DND-41 (cell line): Measurements from ENCODE around the gene GNAZ.

Experiments
- ATAC-seq: fragments of 200-7000 bp; cut with Tn5 transposase; 3 replicates; pipeline ENCODE4 v1.9.1; 2021; ENCODE audit warnings: low read depth; ENCODE audit not compliant: insufficient read depth
- DNase-seq: peaks from one replicate; pipeline ENCODE4 v3.0.0-alpha.2; 2020
- H2AFZ ChIP-seq: 2 replicates; pipeline ENCODE4 v1.6.0; 2012; ENCODE audit warnings: low read depth, low read length
- H3K27ac ChIP-seq: 2 replicates; pipeline ENCODE4 v1.5.1; 2012; ENCODE audit warnings: low read length, inconsistent platforms
- H3K27me3 ChIP-seq: fragments of 200-600 bp; sonication (generic); 2 replicates; pipeline ENCODE4 v1.6.0; 2012; ENCODE audit warnings: low read length, mild to moderate bottlenecking, inconsistent platforms; ENCODE audit not compliant: insufficient read depth, poor library complexity
- H3K36me3 ChIP-seq: 2 replicates; pipeline ENCODE4 v1.5.1; 2012; ENCODE audit warnings: low read length, inconsistent platforms; ENCODE audit not compliant: insufficient read depth
- H3K4me1 ChIP-seq: 2 replicates; pipeline ENCODE4 v1.5.1; 2012; ENCODE audit warnings: mild to moderate bottlenecking, low read length; ENCODE audit not compliant: insufficient read depth
- H3K4me2 ChIP-seq: 2 replicates; pipeline ENCODE4 v1.6.0; 2012; ENCODE audit warnings: mild to moderate bottlenecking, moderate library complexity, low read length, inconsistent platforms; ENCODE audit not compliant: insufficient read depth
- H3K4me3 ChIP-seq, 2 experiments: fragments of 200-600 bp in 1 of 2; shearing (Covaris generic) in 1 of 2; 2 replicates each; pipeline ENCODE4 v1.5.1; 2012 to 2016; ENCODE audit warnings: inconsistent platforms in 2 of 2, low read length in 2 of 2, mild to moderate bottlenecking in 2 of 2, low read depth in 1 of 2, moderate library complexity in 1 of 2
- H3K79me2 ChIP-seq: 2 replicates; pipeline ENCODE4 v1.6.0; 2012; ENCODE audit warnings: low read length, inconsistent platforms; ENCODE audit not compliant: insufficient read depth
- H3K9ac ChIP-seq: 2 replicates; pipeline ENCODE4 v1.6.0; 2012; ENCODE audit warnings: low read depth, mild to moderate bottlenecking, inconsistent platforms, low read length, moderate library complexity
- H3K9me3 ChIP-seq: 2 replicates; pipeline ENCODE4 v1.5.1; 2012; ENCODE audit warnings: low read length, moderate library complexity, mild to moderate bottlenecking, inconsistent platforms; ENCODE audit not compliant: insufficient read depth, severe bottlenecking
- H4K20me1 ChIP-seq: 2 replicates; pipeline ENCODE4 v1.6.0; 2012; ENCODE audit warnings: low read length; ENCODE audit not compliant: insufficient read depth
- CTCF ChIP-seq: IDR thresholded peaks from 2 replicates; pipeline ENCODE4 v1.5.1; 2012; ENCODE audit warnings: borderline replicate concordance, low read length, moderate library complexity, mild to moderate bottlenecking; ENCODE audit not compliant: poor library complexity, severe bottlenecking; ENCODE audit errors: extremely low read depth
- EZH2 ChIP-seq: IDR thresholded peaks from 3 replicates; pipeline ENCODE4 v1.6.1; 2012; ENCODE audit warnings: borderline replicate concordance, low read depth, mild to moderate bottlenecking, moderate library complexity, low read length, inconsistent platforms; ENCODE audit not compliant: severe bottlenecking

Gene GNAZ

GRCh38 chr22:23121000-23121421 is 50.7 kb downstream of the GNAZ start:
- ATAC-seq, result no peak
- Histone ChIP-seq H2AFZ (no peak overlapping the region), H3K9me3 (no peaks in the 10 kb centered on the region), H3K36me3 (no peaks in the 10 kb centered on the region), H3K79me2 (no peaks in the 10 kb centered on the region), H4K20me1 (no peaks in the 10 kb centered on the region), H3K27ac (no peak overlapping the region), H3K9ac (no peak overlapping the region), H3K4me3 (no peak overlapping the region), H3K27me3 (no peaks in the 10 kb centered on the region), H3K4me1 (peaks cover 13% of the 10 kb centered on the region), H3K4me2 (no peak overlapping the region)
- no peak for DNase-seq
- TF ChIP-seq EZH2 (no peak), CTCF (no peak)

- Histone ChIP-seq H3K9ac (no peak overlapping the region), H3K4me2 (no peak overlapping the region), H3K36me3 (no peaks in the 10 kb centered on the region), H3K9me3 (no peaks in the 10 kb centered on the region), H2AFZ (no peak overlapping the region), H3K27me3 (no peaks in the 10 kb centered on the region), H3K79me2 (no peaks in the 10 kb centered on the region), H3K27ac (no peak overlapping the region), H4K20me1 (0 out of 2 replicates have a peak, but pooled peaks cover 1% of the 10 kb centered on the region), H3K4me3 (no peak overlapping the region), H3K4me1 (peaks cover 13% of the 10 kb centered on the region)
- no peak for ATAC-seq
- TF ChIP-seq CTCF (no peak), EZH2 (no peak)
- no peak for DNase-seq
Observed at GRCh38 chr22:23121424-23121823, 51.1 kb downstream of the GNAZ start.

GRCh38 chr22:23122216-23122957 is 52.1 kb downstream of the GNAZ start:
- H3K36me3 ChIP-seq, result no peaks in the 10 kb centered on the region
- peaks cover 13% of the 10 kb centered on the region for H3K4me1 ChIP-seq
- TF ChIP-seq CTCF, result no peak
- no peak for TF ChIP-seq EZH2
- H3K9ac ChIP-seq, result no peak overlapping the region
- H4K20me1 ChIP-seq, result 0 out of 2 replicates have a peak, but pooled peaks cover 3% of the 10 kb centered on the region
- H3K4me3 ChIP-seq, result no peak overlapping the region
- no peaks in the 10 kb centered on the region for H3K9me3 ChIP-seq
- H3K27ac ChIP-seq, result no peak overlapping the region
- no peak overlapping the region for H3K4me2 ChIP-seq
- no peaks in the 10 kb centered on the region for H3K27me3 ChIP-seq
- H3K79me2 ChIP-seq, result no peaks in the 10 kb centered on the region
- no peak overlapping the region for H2AFZ ChIP-seq
- ATAC-seq (peak; percentile 46; the same call in 1 of the 3 replicates), DNase-seq (no peak)
